Transverse colon (tissue), 4 donors: Measurements from ENCODE around the gene LRP1B.

ENCODE experiments used
- EP300 ChIP-seq: sonication (generic); formaldehyde crosslinking; IDR thresholded peaks from one replicate; pipeline ENCODE4 v1.6.1; 2017; ENCODE audit warnings: antibody characterized with exemption, low read depth
- POLR2A ChIP-seq: fragments of 450-650 bp; IDR thresholded peaks from one replicate; pipeline ENCODE4 v1.6.1; 2016; ENCODE audit warnings: antibody characterized with exemption, mild to moderate bottlenecking, moderate library complexity
- POLR2AphosphoS5 ChIP-seq, 3 donors: sonication (generic); formaldehyde crosslinking; IDR thresholded peaks; one replicate each; pipeline ENCODE4 v1.6.1; 2016; ENCODE audit warnings: antibody characterized with exemption in 3 of 3
- TF ChIP-seq, protein P1 (sequence below), 5 experiments: fragments of 200-600 bp in 3 of 5; fragments of 450-650 bp in 2 of 5; sonication (generic) in 3 of 5; IDR thresholded peaks; 1 replicate in 2 of 5; 2 replicates in 3 of 5; pipeline ENCODE4 v1.5.1; 2016 to 2017; ENCODE audit warnings: antibody characterized with exemption in 5 of 5, inconsistent platforms in 3 of 5, mild to moderate bottlenecking in 2 of 5, moderate library complexity in 1 of 5

DNA sequence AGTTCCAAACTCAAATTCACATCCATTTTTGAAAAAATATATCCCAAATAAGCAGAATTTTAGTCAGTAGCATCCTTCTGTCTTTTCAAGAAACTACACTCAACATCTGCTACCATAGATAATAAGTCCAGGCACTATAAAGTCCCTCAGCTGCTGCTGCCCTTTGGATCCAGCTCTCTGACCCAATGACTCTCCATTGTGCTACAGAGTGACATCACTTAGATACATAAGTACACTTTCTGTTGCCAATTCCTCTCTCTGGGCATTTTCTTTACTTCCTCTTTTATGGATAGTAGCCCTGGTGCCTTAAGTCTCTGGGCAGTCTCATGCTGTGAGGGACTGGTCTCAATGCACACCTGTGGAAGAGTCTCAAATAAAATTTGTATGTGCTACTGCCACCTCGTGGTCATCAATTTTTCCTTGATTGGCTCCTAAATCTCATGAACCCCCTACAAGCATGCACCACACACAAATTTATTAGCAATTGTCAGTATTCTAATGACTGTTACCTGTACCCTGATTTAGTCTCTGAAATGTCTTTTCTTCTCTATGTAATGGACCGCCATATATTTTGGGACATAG, 219.2 kb downstream of the LRP1B start:
- TF ChIP-seq, protein P1, sequence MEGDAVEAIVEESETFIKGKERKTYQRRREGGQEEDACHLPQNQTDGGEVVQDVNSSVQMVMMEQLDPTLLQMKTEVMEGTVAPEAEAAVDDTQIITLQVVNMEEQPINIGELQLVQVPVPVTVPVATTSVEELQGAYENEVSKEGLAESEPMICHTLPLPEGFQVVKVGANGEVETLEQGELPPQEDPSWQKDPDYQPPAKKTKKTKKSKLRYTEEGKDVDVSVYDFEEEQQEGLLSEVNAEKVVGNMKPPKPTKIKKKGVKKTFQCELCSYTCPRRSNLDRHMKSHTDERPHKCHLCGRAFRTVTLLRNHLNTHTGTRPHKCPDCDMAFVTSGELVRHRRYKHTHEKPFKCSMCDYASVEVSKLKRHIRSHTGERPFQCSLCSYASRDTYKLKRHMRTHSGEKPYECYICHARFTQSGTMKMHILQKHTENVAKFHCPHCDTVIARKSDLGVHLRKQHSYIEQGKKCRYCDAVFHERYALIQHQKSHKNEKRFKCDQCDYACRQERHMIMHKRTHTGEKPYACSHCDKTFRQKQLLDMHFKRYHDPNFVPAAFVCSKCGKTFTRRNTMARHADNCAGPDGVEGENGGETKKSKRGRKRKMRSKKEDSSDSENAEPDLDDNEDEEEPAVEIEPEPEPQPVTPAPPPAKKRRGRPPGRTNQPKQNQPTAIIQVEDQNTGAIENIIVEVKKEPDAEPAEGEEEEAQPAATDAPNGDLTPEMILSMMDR (IDR thresholded peaks at IDR 0.05), result peak in 2 of 5 experiments; percentile 15 to 26
- no peak for TF ChIP-seq EP300
- TF ChIP-seq POLR2AphosphoS5 (IDR thresholded peaks at IDR 0.05), result no peak
- TF ChIP-seq POLR2A, result no peak
